Panc1 (cell line): ENCODE results near the gene CHST15.

ENCODE experiments used
- CTCF ChIP-seq: fragments of 450-650 bp; IDR thresholded peaks from 2 replicates; pipeline ENCODE4 v1.5.1; 2017; ENCODE audit warnings: mild to moderate bottlenecking
- POLR2AphosphoS5 ChIP-seq: IDR thresholded peaks from 2 replicates; pipeline ENCODE4 v1.6.1; 2012; ENCODE audit warnings: mild to moderate bottlenecking, low read depth, low read length, moderate library complexity
- TF ChIP-seq, protein P1 (sequence below), 2 experiments: IDR thresholded peaks; 2 replicates each; pipeline ENCODE4 v1.6.1; 2011 to 2012; ENCODE audit warnings: low read depth in 2 of 2, control low read depth in 1 of 2, low read length in 1 of 2, mild to moderate bottlenecking in 1 of 2, moderate library complexity in 1 of 2; ENCODE audit not compliant: insufficient read depth in 1 of 2

DNA sequence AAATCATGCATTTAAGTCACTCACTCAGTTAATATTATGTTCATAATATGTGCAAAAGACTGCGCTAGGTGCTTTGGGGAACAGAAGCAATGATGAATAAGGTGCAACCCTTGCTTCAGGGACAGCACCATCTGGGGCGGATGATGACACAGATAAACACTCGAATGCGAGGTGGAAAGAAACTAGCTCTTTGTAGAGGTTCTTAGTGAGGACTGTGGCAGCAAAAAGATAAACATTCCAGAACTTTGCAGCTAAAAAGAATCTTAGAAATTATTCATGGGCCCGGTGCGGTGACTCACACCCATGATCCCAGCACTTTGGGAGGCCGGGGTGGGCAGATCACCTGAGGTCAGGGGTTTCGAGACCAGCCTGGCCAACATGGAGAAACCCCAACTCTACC lies 29.8 kb upstream of the CHST15 start:
- TF ChIP-seq POLR2AphosphoS5 (no peak), CTCF (no peak)
- TF ChIP-seq, protein P1, sequence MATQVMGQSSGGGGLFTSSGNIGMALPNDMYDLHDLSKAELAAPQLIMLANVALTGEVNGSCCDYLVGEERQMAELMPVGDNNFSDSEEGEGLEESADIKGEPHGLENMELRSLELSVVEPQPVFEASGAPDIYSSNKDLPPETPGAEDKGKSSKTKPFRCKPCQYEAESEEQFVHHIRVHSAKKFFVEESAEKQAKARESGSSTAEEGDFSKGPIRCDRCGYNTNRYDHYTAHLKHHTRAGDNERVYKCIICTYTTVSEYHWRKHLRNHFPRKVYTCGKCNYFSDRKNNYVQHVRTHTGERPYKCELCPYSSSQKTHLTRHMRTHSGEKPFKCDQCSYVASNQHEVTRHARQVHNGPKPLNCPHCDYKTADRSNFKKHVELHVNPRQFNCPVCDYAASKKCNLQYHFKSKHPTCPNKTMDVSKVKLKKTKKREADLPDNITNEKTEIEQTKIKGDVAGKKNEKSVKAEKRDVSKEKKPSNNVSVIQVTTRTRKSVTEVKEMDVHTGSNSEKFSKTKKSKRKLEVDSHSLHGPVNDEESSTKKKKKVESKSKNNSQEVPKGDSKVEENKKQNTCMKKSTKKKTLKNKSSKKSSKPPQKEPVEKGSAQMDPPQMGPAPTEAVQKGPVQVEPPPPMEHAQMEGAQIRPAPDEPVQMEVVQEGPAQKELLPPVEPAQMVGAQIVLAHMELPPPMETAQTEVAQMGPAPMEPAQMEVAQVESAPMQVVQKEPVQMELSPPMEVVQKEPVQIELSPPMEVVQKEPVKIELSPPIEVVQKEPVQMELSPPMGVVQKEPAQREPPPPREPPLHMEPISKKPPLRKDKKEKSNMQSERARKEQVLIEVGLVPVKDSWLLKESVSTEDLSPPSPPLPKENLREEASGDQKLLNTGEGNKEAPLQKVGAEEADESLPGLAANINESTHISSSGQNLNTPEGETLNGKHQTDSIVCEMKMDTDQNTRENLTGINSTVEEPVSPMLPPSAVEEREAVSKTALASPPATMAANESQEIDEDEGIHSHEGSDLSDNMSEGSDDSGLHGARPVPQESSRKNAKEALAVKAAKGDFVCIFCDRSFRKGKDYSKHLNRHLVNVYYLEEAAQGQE (IDR thresholded peaks at IDR 0.05; ENCODE audit: insufficient read depth in 1 of 2, low read depth in 2 of 2, low read length in 1 of 2), result no peak
